PC-3 (cell line): ENCODE measurements around the gene ISLR2. TPM values are rescaled to one million over a fixed set of nuclear protein-coding genes. Genes with fewer than 3 reads are reported as not detected.

Source experiments
- ATAC-seq: fragments of 200-7000 bp; cut with Tn5 transposase; 2 replicates; pipeline ENCODE4 v1.9.1; 2020; ENCODE audit warnings: mild to moderate bottlenecking, moderate library complexity
- BruUV-seq: library from RNA; stranded (reverse); fragments of 400-500 nt; replicated peaks from 2 replicates; lab custom pipeline; 2021; lab: Mats Ljungman, UMichigan
- CTCF ChIA-PET: fragments of 300-600 bp; sonication (Branson Sonifier 250); formaldehyde crosslinking; loops from one replicate; lab custom pipeline; 2022; ENCODE audit warnings: antibody characterized with exemption; lab: Charles Lee
- POLR2A ChIA-PET: fragments of 300-600 bp; sonication (Branson Sonifier 250); formaldehyde crosslinking; loops from one replicate; lab custom pipeline; 2022; ENCODE audit warnings: antibody characterized with exemption; ENCODE audit not compliant: unreplicated experiment; lab: Charles Lee
- DNase-seq: peaks from one replicate; pipeline ENCODE4 v3.0.0-alpha.2; 2015
- H2AFZ ChIP-seq: fragments of 300-600 bp; sonication (generic); 2 replicates; pipeline ENCODE4 v1.6.0; 2016; ENCODE audit warnings: antibody characterized with exemption, low read length
- H3F3A ChIP-seq: fragments of 300-600 bp; sonication (generic); one replicate; pipeline ENCODE4 v1.6.0; 2017; ENCODE audit warnings: antibody characterized with exemption, low read length, control low read depth, mild to moderate bottlenecking; ENCODE audit not compliant: unreplicated experiment
- H3K27ac ChIP-seq: fragments of 300-600 bp; sonication (generic); 2 replicates; pipeline ENCODE4 v1.5.1; 2016; ENCODE audit warnings: mild to moderate bottlenecking, low read length
- H3K27me3 ChIP-seq: fragments of 300-600 bp; sonication (generic); 2 replicates; pipeline ENCODE4 v1.6.1; 2016; ENCODE audit warnings: low read length, mixed read lengths
- H3K36me3 ChIP-seq: fragments of 300-600 bp; sonication (generic); 2 replicates; pipeline ENCODE4 v1.6.1; 2016; ENCODE audit warnings: low read depth, mixed run types, low read length, mixed read lengths
- H3K4me1 ChIP-seq: fragments of 300-600 bp; sonication (generic); 2 replicates; pipeline ENCODE4 v1.5.1; 2016; ENCODE audit warnings: low read length; ENCODE audit not compliant: insufficient read depth
- H3K4me2 ChIP-seq: fragments of 300-600 bp; sonication (generic); 2 replicates; pipeline ENCODE4 v1.6.0; 2016; ENCODE audit warnings: low read length
- H3K4me3 ChIP-seq: fragments of 300-600 bp; sonication (generic); 2 replicates; pipeline ENCODE4 v1.5.1; 2016; ENCODE audit warnings: mild to moderate bottlenecking, low read length, mixed read lengths
- H3K79me2 ChIP-seq: fragments of 300-600 bp; sonication (generic); 2 replicates; pipeline ENCODE4 v1.6.1; 2017; ENCODE audit warnings: low read length, mixed read lengths
- H3K9ac ChIP-seq: fragments of 300-600 bp; sonication (generic); 2 replicates; pipeline ENCODE4 v1.6.0; 2016; ENCODE audit warnings: mild to moderate bottlenecking, low read length
- H3K9me2 ChIP-seq: fragments of 300-600 bp; sonication (generic); replicated peaks from 2 replicates; pipeline ENCODE4 v1.6.1; 2016; ENCODE audit warnings: mixed run types, low read length, mixed read lengths
- H3K9me3 ChIP-seq: fragments of 300-600 bp; sonication (generic); 2 replicates; pipeline ENCODE4 v1.6.1; 2016; ENCODE audit warnings: low read length, mixed read lengths
- H4K20me1 ChIP-seq: fragments of 300-600 bp; sonication (generic); 2 replicates; pipeline ENCODE4 v1.6.1; 2016; ENCODE audit warnings: low read length, mixed read lengths
- EZH2 ChIP-seq: fragments of 300-600 bp; sonication (generic); IDR thresholded peaks from one replicate; pipeline ENCODE4 v1.6.1; 2017; ENCODE audit warnings: antibody characterized with exemption, mild to moderate bottlenecking, low read length; ENCODE audit not compliant: unreplicated experiment
- EZH2phosphoT487 ChIP-seq: fragments of 300-600 bp; sonication (generic); IDR thresholded peaks from 2 replicates; pipeline ENCODE4 v1.6.1; 2018; ENCODE audit warnings: mild to moderate bottlenecking, antibody characterized with exemption, low read length, borderline replicate concordance
- intact Hi-C: fragments of 100-400 bp; cut with micrococcal nuclease; formaldehyde crosslinking; loops from 2 replicates; pipeline ENCODE4 v1.9.0; 2023
- total RNA-seq: library from RNA; depleted of rRNA; stranded (reverse); fragments of >200 nt; gene quantifications from 2 replicates; pipeline ENCODE4 v1.2.3, GENCODE V29; 2014
- TF ChIP-seq, protein P1 (sequence below): fragments of 300-600 bp; sonication (generic); conservative IDR thresholded peaks from 2 replicates; pipeline ENCODE4 v1.5.1; 2017; ENCODE audit warnings: antibody characterized with exemption, low read depth, mild to moderate bottlenecking, low read length

ISLR2 gene
- total RNA-seq, 1 experiment from 2014 or later: 0.22 TPM

DNA sequence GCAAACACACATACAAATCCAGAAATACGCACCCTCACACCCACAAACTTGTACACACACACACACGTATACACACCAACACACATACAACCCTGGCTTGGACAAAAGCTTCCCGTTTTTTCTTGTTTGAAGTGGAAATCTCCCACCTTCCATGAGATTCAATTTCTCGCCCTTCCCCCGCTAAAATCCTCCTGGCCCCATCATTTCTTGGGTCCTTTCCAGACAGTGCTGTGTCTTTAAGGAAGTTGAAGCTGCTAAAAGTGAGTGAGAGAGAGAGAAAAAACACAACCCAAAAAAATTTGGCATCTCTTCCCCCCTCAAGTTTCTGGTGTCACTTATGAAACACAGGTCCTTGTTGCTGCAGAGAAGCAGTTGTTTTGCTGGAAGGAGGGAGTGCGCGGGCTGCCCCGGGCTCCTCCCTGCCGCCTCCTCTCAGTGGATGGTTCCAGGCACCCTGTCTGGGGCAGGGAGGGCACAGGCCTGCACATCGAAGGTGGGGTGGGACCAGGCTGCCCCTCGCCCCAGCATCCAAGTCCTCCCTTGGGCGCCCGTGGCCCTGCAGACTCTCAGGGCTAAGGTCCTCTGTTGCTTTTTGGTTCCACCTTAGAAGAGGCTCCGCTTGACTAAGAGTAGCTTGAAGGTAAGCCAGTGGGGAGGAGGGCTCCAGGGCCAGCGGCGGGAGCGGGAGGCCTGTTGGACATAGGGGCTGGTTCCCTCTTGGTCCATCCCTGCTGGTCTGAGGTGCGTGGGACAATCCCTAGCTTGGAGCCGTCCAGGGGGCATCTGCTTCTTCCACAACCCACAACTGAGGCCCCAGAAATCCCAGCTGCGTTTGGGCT is 43.2 kb downstream of the ISLR2 start, which contains the start of gene ISLR:
TSS of gene ISLR (plus strand) at position 331 of the 839 bp plus-strand sequence. CDS start 1,149 bp downstream, outside the sequence.
- no peak for DNase-seq
- TF ChIP-seq, protein P1, sequence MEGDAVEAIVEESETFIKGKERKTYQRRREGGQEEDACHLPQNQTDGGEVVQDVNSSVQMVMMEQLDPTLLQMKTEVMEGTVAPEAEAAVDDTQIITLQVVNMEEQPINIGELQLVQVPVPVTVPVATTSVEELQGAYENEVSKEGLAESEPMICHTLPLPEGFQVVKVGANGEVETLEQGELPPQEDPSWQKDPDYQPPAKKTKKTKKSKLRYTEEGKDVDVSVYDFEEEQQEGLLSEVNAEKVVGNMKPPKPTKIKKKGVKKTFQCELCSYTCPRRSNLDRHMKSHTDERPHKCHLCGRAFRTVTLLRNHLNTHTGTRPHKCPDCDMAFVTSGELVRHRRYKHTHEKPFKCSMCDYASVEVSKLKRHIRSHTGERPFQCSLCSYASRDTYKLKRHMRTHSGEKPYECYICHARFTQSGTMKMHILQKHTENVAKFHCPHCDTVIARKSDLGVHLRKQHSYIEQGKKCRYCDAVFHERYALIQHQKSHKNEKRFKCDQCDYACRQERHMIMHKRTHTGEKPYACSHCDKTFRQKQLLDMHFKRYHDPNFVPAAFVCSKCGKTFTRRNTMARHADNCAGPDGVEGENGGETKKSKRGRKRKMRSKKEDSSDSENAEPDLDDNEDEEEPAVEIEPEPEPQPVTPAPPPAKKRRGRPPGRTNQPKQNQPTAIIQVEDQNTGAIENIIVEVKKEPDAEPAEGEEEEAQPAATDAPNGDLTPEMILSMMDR: no peak
- no peak for TF ChIP-seq EZH2
- no peak for TF ChIP-seq EZH2phosphoT487
- ChIA-PET CTCF (no interaction called here), POLR2A (no interaction called here)
- no peak within 1 kb of the TSS for H3K9ac ChIP-seq
- no TSS peak for BruUV-seq
- H2AFZ ChIP-seq: no peak within 1 kb of the TSS
- no peak within 1 kb of the TSS for H3K4me3 ChIP-seq
- no peaks in the 10 kb centered on the region for H3K36me3 ChIP-seq
- H3F3A ChIP-seq: no peaks in the 10 kb centered on the region
- H3K9me3 ChIP-seq: no peaks in the 10 kb centered on the region
- no peak within 1 kb of the TSS for H3K27ac ChIP-seq
- intact Hi-C loops: no loop called here
- no peaks in the 10 kb centered on the region for H3K9me2 ChIP-seq
- H3K4me2 ChIP-seq: no peak within 1 kb of the TSS
- H3K27me3 ChIP-seq: no peaks in the 10 kb centered on the region
- ATAC-seq: no peak
- peaks cover 14% of the 10 kb centered on the region for H3K4me1 ChIP-seq
- no peaks in the 10 kb centered on the region for H3K79me2 ChIP-seq
- no peaks in the 10 kb centered on the region for H4K20me1 ChIP-seq

DNA sequence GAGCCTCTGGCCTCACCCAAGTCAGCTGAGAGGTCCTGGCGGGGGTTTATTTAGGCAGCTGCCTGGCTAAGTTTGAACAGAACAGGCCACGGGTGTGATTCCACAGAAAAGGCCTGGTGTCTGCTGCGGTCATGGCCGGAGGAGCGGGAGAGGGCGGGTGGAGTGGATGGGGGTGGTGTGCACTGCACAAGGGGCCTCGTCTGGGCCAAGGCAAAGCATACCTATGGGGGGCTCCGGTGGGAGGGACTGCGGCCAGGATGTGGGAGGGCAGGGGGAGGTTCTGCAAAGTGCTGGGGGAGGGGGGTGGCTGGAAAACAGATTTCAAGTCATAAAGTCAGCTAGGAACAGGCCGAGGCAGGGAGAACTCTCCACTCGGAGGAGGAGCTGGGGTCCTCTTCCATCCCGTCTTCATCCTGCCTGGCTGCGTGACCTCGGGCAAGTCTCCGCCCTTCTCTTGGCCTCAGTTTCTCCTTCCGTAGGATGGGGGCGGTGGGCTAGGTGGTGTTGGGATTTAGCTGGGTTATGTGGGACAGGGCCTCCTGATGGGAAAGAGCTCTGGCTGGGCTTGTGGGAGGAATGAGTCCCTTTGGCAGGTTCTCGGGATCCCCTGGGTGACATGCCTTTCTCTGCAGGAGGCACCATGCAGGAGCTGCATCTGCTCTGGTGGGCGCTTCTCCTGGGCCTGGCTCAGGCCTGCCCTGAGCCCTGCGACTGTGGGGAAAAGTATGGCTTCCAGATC is 44.0 kb downstream of the ISLR2 start:
- Histone ChIP-seq H3K9me3 (no peaks in the 10 kb centered on the region), H3K27me3 (no peaks in the 10 kb centered on the region), H4K20me1 (no peaks in the 10 kb centered on the region), H3K9ac (no peak overlapping the region), H3K4me2 (no peak overlapping the region), H3K9me2 (no peaks in the 10 kb centered on the region), H3F3A (no peaks in the 10 kb centered on the region), H2AFZ (no peak overlapping the region), H3K4me1 (peaks cover 22% of the 10 kb centered on the region), H3K36me3 (no peaks in the 10 kb centered on the region), H3K4me3 (no peak overlapping the region), H3K79me2 (no peaks in the 10 kb centered on the region), H3K27ac (no peak overlapping the region)
- ChIA-PET POLR2A (no interaction called here), CTCF (no interaction called here)
- BruUV-seq: no TSS peak
- no peak for ATAC-seq
- TF ChIP-seq EZH2: no peak
- no peak for DNase-seq
- intact Hi-C loops: no loop called here

DNA sequence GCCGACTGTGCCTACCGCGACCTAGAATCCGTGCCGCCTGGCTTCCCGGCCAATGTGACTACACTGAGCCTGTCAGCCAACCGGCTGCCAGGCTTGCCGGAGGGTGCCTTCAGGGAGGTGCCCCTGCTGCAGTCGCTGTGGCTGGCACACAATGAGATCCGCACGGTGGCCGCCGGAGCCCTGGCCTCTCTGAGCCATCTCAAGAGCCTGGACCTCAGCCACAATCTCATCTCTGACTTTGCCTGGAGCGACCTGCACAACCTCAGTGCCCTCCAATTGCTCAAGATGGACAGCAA is 44.5 kb downstream of the ISLR2 start:
- intact Hi-C loops: no loop called here
- H3K4me2 ChIP-seq: no peak overlapping the region
- H3K36me3 ChIP-seq: no peaks in the 10 kb centered on the region
- H3K4me3 ChIP-seq: no peak overlapping the region
- TF ChIP-seq EZH2: no peak
- TF ChIP-seq, protein P1: no peak
- TF ChIP-seq EZH2phosphoT487: no peak
- no peaks in the 10 kb centered on the region for H3K27me3 ChIP-seq
- H3K27ac ChIP-seq: no peak overlapping the region
- CTCF ChIA-PET: no interaction called here
- no peak overlapping the region for H3K9ac ChIP-seq
- no peaks in the 10 kb centered on the region for H4K20me1 ChIP-seq
- H3F3A ChIP-seq: no peaks in the 10 kb centered on the region
- no peaks in the 10 kb centered on the region for H3K9me3 ChIP-seq
- H3K9me2 ChIP-seq: no peaks in the 10 kb centered on the region
- POLR2A ChIA-PET: no interaction called here
- no peak overlapping the region for H2AFZ ChIP-seq
- DNase-seq (no peak), ATAC-seq (no peak)
- no peaks in the 10 kb centered on the region for H3K79me2 ChIP-seq
- H3K4me1 ChIP-seq: peaks cover 27% of the 10 kb centered on the region
- no TSS peak for BruUV-seq
